ENCODE measurements around the gene TMEM247.

The TMEM247 gene

GRCh38 chr2:46531863-46532262 is 52.5 kb downstream of the TMEM247 start:
- H3K4me1 ChIP-seq (ENCODE audit: control insufficient read depth, insufficient read depth, low read length), result no peaks in the 10 kb centered on the region; the same call in 1 of the 2 replicates
- no peaks in the 10 kb centered on the region for H3K9me3 ChIP-seq (ENCODE audit: control insufficient read depth, insufficient read depth, low read depth, low read length)
- H3K4me3 ChIP-seq (ENCODE audit: low read depth, low read length), result no peak overlapping the region
- H3K9ac ChIP-seq (ENCODE audit: low read length), result no peak overlapping the region
- no peak overlapping the region for H3K27ac ChIP-seq (ENCODE audit: low read depth, low read length)
- no peaks in the 10 kb centered on the region for H3K36me3 ChIP-seq (ENCODE audit: control insufficient read depth, insufficient read depth, low read length)
- no peaks in the 10 kb centered on the region for H3K27me3 ChIP-seq (ENCODE audit: control insufficient read depth, insufficient read depth, low read length)
